ENCODE measurements around the gene TTC31. TPM values are rescaled to one million over a fixed set of nuclear protein-coding genes. Genes with fewer than 3 reads are reported as not detected.

TTC31 gene
- total RNA-seq, 1 donor from 2014 or later, result 11.8 TPM

- no peak for TF ChIP-seq CTCF (IDR thresholded peaks at IDR 0.05)
- no peak for TF ChIP-seq POLR2A (IDR thresholded peaks at IDR 0.05)
- Histone ChIP-seq H3K4me1 (peaks cover 44% of the 10 kb centered on the region), H3K4me3 (peak overlapping the region; percentile 47 to 58), H3K27me3 (no peaks in the 10 kb centered on the region), H3K9me3 (no peaks in the 10 kb centered on the region), H3K36me3 (no peaks in the 10 kb centered on the region), H3K27ac (peak overlapping the region; percentile 81)
- intact Hi-C loops (cut with DNase I), result no loop called here
- peak in 1 of 2 donors; percentile 85 for DNase-seq (ENCODE audit: extremely low spot score in 2 of 2)
These were observed 43.5 kb upstream of the TTC31 start for GRCh38 chr2:74439373-74439772.

GRCh38 chr2:74439803-74440377, 43.0 kb upstream of the TTC31 start:
- Histone ChIP-seq H3K27ac (peak overlapping the region; percentile 81), H3K27me3 (no peaks in the 10 kb centered on the region), H3K4me3 (peak overlapping the region; percentile 47 to 58), H3K9me3 (no peaks in the 10 kb centered on the region), H3K4me1 (peaks cover 44% of the 10 kb centered on the region), H3K36me3 (no peaks in the 10 kb centered on the region)
- DNase-seq (ENCODE audit: extremely low spot score in 2 of 2), result peak in 1 of 2 donors; percentile 84
- TF ChIP-seq CTCF (IDR thresholded peaks at IDR 0.05) (no peak), POLR2AphosphoS5 (IDR thresholded peaks at IDR 0.05; ENCODE audit: insufficient read depth in 1 of 2, low read depth in 1 of 2) (no peak), POLR2A (IDR thresholded peaks at IDR 0.05) (no peak)
- intact Hi-C loops (cut with DNase I), result no loop called here

- Histone ChIP-seq H3K4me3 (peak overlapping the region; percentile 47 to 58), H3K27me3 (no peaks in the 10 kb centered on the region), H3K36me3 (no peaks in the 10 kb centered on the region), H3K9me3 (no peaks in the 10 kb centered on the region), H3K4me1 (peaks cover 44% of the 10 kb centered on the region), H3K27ac (peak overlapping the region; percentile 81)
- peak in 1 of 2 donors; percentile 92 for DNase-seq (ENCODE audit: extremely low spot score in 2 of 2)
- intact Hi-C loops (cut with DNase I), result no loop called here
- TF ChIP-seq POLR2AphosphoS5 (IDR thresholded peaks at IDR 0.05; ENCODE audit: insufficient read depth in 1 of 2, low read depth in 1 of 2) (peak; percentile 34 to 93), CTCF (IDR thresholded peaks at IDR 0.05) (peak in 1 of 3 experiments; percentile 21), POLR2A (IDR thresholded peaks at IDR 0.05) (peak in 1 of 2 donors; percentile 42)
These were observed 42.3 kb upstream of the TTC31 start for GRCh38 chr2:74440378-74441169.

GRCh38 chr2:74441170-74441689, 41.7 kb upstream of the TTC31 start:
- peaks cover 44% of the 10 kb centered on the region for H3K4me1 ChIP-seq
- TF ChIP-seq POLR2A (IDR thresholded peaks at IDR 0.05), result no peak
- TF ChIP-seq CTCF (IDR thresholded peaks at IDR 0.05), result no peak
- TF ChIP-seq POLR2AphosphoS5 (IDR thresholded peaks at IDR 0.05; ENCODE audit: insufficient read depth in 1 of 2, low read depth in 1 of 2), result no peak
- peak overlapping the region; percentile 81 for H3K27ac ChIP-seq

More at GRCh38 chr2:74441170-74441689, 41.7 kb upstream of the TTC31 start:
- DNase-seq (ENCODE audit: extremely low spot score in 2 of 2), result peak in 1 of 2 donors; percentile 81
- H3K9me3 ChIP-seq, result no peaks in the 10 kb centered on the region
- intact Hi-C loops (cut with DNase I), result no loop called here
- H3K36me3 ChIP-seq, result no peaks in the 10 kb centered on the region
- peak overlapping the region; percentile 47 to 58 for H3K4me3 ChIP-seq
- no peaks in the 10 kb centered on the region for H3K27me3 ChIP-seq

Data from vagina (tissue), 2 donors.